Stimulated activated CD8-positive, alpha-beta memory T cell treated with anti-CD3 and anti-CD28 coated beads, Interleukin-4, amount 100 ng/mL, for 24 hours (primary cell): ENCODE measurements around the gene RPL31.
A peak's percentile ranks its signal among the peaks of the same experiment; 100 is the strongest.

Source experiments
- DNase-seq: peaks from one replicate; pipeline ENCODE4 v3.0.0-alpha.2; 2020; ENCODE audit warnings: low read depth

RPL31 gene

GRCh38 chr2:100975521-100975785 is 26.6 kb upstream of the RPL31 start:
- DNase-seq, result no peak

GRCh38 chr2:100976061-100976460 is 26.0 kb upstream of the RPL31 start:
- no peak for DNase-seq

- DNase-seq, result no peak
Observed at GRCh38 chr2:100976645-100977391, 25.3 kb upstream of the RPL31 start.

GRCh38 chr2:100977511-100977910 is 24.6 kb upstream of the RPL31 start:
- no peak for DNase-seq

GRCh38 chr2:100978582-100979191 is 23.4 kb upstream of the RPL31 start:
- DNase-seq, result no peak

- DNase-seq, result no peak
Observed at GRCh38 chr2:100980046-100980445, 22.0 kb upstream of the RPL31 start.

- DNase-seq, result no peak
Observed at GRCh38 chr2:100981011-100981410, 21.1 kb upstream of the RPL31 start.

GRCh38 chr2:100982431-100982861 is 19.6 kb upstream of the RPL31 start:
- no peak for DNase-seq

GRCh38 chr2:100983201-100983600 is 18.9 kb upstream of the RPL31 start:
- no peak for DNase-seq

GRCh38 chr2:100983684-100984310 is 18.3 kb upstream of the RPL31 start:
- DNase-seq, result no peak

- DNase-seq, result peak; percentile 60
Observed at GRCh38 chr2:100984892-100985307, 17.2 kb upstream of the RPL31 start.

GRCh38 chr2:100986157-100986556 is 15.9 kb upstream of the RPL31 start:
- DNase-seq, result no peak

GRCh38 chr2:100987536-100987935 is 14.6 kb upstream of the RPL31 start:
- DNase-seq, result no peak

GRCh38 chr2:100987974-100988373 is 14.1 kb upstream of the RPL31 start:
- no peak for DNase-seq

- DNase-seq, result no peak
Observed at GRCh38 chr2:100988630-100989417, 13.3 kb upstream of the RPL31 start.

GRCh38 chr2:100989666-100990065 is 12.4 kb upstream of the RPL31 start:
- DNase-seq, result no peak

GRCh38 chr2:100990166-100990565 is 11.9 kb upstream of the RPL31 start:
- no peak for DNase-seq

- no peak for DNase-seq
Observed at GRCh38 chr2:100990650-100991403, 11.3 kb upstream of the RPL31 start.

- no peak for DNase-seq
Observed at GRCh38 chr2:100991404-100991773, 10.7 kb upstream of the RPL31 start.

GRCh38 chr2:100992262-100992661 is 9.8 kb upstream of the RPL31 start:
- no peak for DNase-seq

GRCh38 chr2:100993294-100993693 is 8.8 kb upstream of the RPL31 start:
- no peak for DNase-seq
